AG04449 (cell line): Measurements from ENCODE around the gene FANCM.

Experiments
- CTCF ChIA-PET: fragments of 350-600 bp; formaldehyde crosslinking; extraction: SDS; loops from one replicate; lab custom pipeline; 2021; ENCODE audit warnings: antibody characterized with exemption; lab: Yijun Ruan, JAX
- POLR2A ChIA-PET: fragments of 400-600, 350-600 bp; formaldehyde crosslinking; extraction: SDS; loops from one replicate; lab custom pipeline; 2020; ENCODE audit warnings: antibody characterized with exemption, inconsistent platforms; lab: Yijun Ruan, JAX
- DNase-seq: peaks from one replicate; pipeline ENCODE4 v3.0.0-alpha.2; 2010; ENCODE audit warnings: low read depth, low spot score
- H3K4me3 ChIP-seq: 2 replicates; pipeline ENCODE4 v1.5.1; 2011; ENCODE audit warnings: low read depth, mild to moderate bottlenecking, control low read depth, low read length
- CTCF ChIP-seq: IDR thresholded peaks from one replicate; pipeline ENCODE4 v1.5.1; 2011; ENCODE audit warnings: mild to moderate bottlenecking, moderate library complexity, low read length, control low read depth, inconsistent platforms; ENCODE audit not compliant: insufficient read depth; ENCODE audit errors: missing control alignments

FANCM gene

DNA sequence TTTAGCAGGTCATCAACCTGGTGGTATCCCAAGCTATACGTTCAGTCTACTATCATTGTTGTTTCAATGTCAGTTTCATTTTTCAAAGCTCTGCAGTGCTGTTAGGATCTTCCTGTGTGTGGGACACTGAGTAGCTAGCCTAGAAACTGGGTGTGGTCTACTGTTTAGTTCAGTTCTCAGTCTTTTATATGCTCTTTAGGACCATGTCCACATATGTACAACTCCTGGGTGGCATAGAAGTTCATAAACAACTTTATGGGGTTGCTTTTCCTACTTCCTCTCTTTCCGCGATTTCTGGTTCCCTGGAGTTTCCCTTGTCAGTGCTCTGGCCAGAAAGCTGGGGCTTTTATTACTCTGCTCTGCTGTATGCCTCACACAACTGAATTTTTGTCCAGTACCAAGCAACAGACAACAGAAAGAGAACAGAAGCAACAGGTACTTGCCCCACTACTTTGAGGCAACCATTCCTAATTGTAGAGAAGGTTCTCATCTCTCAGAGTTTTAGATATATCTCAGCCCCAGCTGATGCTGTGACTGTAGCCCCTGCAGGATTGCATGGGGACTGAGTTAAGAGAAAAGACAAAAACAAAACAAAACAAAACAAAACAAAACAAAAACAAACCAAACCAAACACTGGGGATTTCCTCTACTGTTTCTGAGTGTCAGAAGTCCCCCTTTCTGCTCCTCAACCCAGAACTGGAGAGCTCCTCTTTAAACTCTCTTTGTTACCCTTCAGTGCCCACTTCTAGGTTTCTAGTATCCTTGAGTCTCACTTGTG is 86.9 kb downstream of the FANCM start:
- ChIA-PET CTCF (interaction anchor here (0.7 kb wide), 1 partner anchor 35 kb away, joined by 3 read pairs; no protein-coding TSS in a partner anchor), POLR2A (no interaction called here)
- TF ChIP-seq CTCF = no peak
- no peak overlapping the region for H3K4me3 ChIP-seq
- no peak for DNase-seq

GRCh38 chr14:45227566-45227965 is 91.8 kb downstream of the FANCM start:
- no peak overlapping the region for H3K4me3 ChIP-seq
- no peak for TF ChIP-seq CTCF
- CTCF ChIA-PET = interaction anchor here (1.1 to 1.4 kb wide), 2 partner anchors 25 to 314 kb away, joined by 3 to 5 read pairs; no protein-coding TSS in a partner anchor
- DNase-seq = no peak
- POLR2A ChIA-PET = no interaction called here

DNA sequence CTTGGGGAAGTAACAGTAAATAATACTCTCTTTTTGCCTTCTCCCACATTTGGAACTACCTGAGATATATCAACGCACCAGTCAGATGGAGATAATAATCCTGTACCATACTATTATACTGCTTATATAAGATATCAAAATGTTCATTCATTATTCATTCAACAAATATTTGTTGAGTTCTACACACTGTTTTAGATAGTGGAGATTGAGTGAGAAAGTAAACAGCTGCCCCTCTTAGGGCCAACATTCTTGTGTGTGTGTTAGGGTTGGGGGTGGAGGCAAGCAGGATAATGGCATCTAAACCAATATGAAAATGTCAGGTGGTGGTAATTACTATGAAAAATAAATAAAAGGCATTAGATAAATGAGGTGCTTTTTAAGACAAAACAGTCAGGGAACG is 103.3 kb downstream of the FANCM start:
- no peak for TF ChIP-seq CTCF
- H3K4me3 ChIP-seq = no peak overlapping the region
- CTCF ChIA-PET = interaction anchor here (1.1 kb wide), 1 partner anchor 11 kb away, joined by 3 read pairs; no protein-coding TSS in a partner anchor
- POLR2A ChIA-PET = no interaction called here
- no peak for DNase-seq

DNA sequence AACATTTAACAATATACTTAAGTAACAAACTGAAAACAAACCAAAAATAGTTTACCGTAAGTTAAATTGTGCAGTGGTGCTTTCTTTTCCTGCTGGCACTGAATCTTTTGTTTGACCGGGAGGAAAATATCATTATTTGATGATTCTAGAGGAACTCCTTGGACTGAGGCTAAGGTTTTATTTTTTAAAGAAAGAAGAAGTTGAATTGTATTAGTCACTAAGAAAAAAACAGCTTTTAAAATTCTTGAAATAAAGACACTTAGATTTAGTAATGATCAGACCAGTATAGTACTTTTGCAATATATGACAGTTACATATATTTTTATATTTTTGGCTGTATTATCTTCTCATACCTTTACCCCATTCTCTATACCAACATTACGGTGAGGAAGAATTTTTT is 107.0 kb downstream of the FANCM start:
- TF ChIP-seq CTCF = no peak
- no peak for DNase-seq
- ChIA-PET POLR2A (no interaction called here), CTCF (interaction anchor here (1.0 to 1.6 kb wide), 2 partner anchors 10 to 26 kb away, joined by 4 to 13 read pairs; partner anchors contain the start of gene MIS18BP1)
- H3K4me3 ChIP-seq = no peak overlapping the region

- H3K4me3 ChIP-seq = no peak overlapping the region
- DNase-seq = no peak
- ChIA-PET CTCF (interaction anchor here (1.1 kb wide), 1 partner anchor 112 kb away, joined by 3 read pairs; the partner anchor contains the start of gene FKBP3), POLR2A (no interaction called here)
- TF ChIP-seq CTCF = no peak
Measured at GRCh38 chr14:45246151-45246550, 110.4 kb downstream of the FANCM start.

GRCh38 chr14:45246691-45247090 is 111.0 kb downstream of the FANCM start:
- no peak overlapping the region for H3K4me3 ChIP-seq
- ChIA-PET CTCF (interaction anchor here (1.1 kb wide), 1 partner anchor 112 kb away, joined by 3 read pairs; the partner anchor contains the start of gene FKBP3), POLR2A (no interaction called here)
- no peak for DNase-seq
- TF ChIP-seq CTCF = no peak
